Ishikawa (cell line): ENCODE measurements around the gene SYNPO.

Source experiments
- CEBPB ChIP-seq: IDR thresholded peaks from 2 replicates; pipeline ENCODE4 v1.6.1; 2012
- CREB1 ChIP-seq: IDR thresholded peaks from 2 replicates; pipeline ENCODE4 v1.6.1; 2012; ENCODE audit warnings: low read depth
- EGR1 ChIP-seq: IDR thresholded peaks from 2 replicates; pipeline ENCODE4 v1.6.1; 2012
- EP300 ChIP-seq: IDR thresholded peaks from 2 replicates; pipeline ENCODE4 v1.6.1; 2012; ENCODE audit warnings: borderline replicate concordance
- FOXM1 ChIP-seq: IDR thresholded peaks from 2 replicates; pipeline ENCODE4 v1.6.1; 2012; ENCODE audit warnings: low read depth, borderline replicate concordance
- MAX ChIP-seq: IDR thresholded peaks from 2 replicates; pipeline ENCODE4 v1.6.1; 2012
- NFIC ChIP-seq: IDR thresholded peaks from 2 replicates; pipeline ENCODE4 v1.6.1; 2012
- RAD21 ChIP-seq: IDR thresholded peaks from 2 replicates; pipeline ENCODE4 v1.6.1; 2012; ENCODE audit warnings: low read depth
- REST ChIP-seq: IDR thresholded peaks from 2 replicates; pipeline ENCODE4 v1.6.1; 2012; ENCODE audit warnings: low read depth, mild to moderate bottlenecking
- TAF1 ChIP-seq: IDR thresholded peaks from 2 replicates; pipeline ENCODE4 v1.6.1; 2012; ENCODE audit warnings: low read depth, mild to moderate bottlenecking
- TCF12 ChIP-seq: IDR thresholded peaks from 2 replicates; pipeline ENCODE4 v1.6.1; 2012; ENCODE audit warnings: low read depth
- TEAD4 ChIP-seq: IDR thresholded peaks from 2 replicates; pipeline ENCODE4 v1.6.1; 2012
- USF1 ChIP-seq: IDR thresholded peaks from 2 replicates; pipeline ENCODE4 v1.6.1; 2012
- YY1 ChIP-seq: IDR thresholded peaks from 2 replicates; pipeline ENCODE4 v1.6.1; 2012; ENCODE audit warnings: low read depth
- ZBTB7A ChIP-seq: IDR thresholded peaks from 2 replicates; pipeline ENCODE4 v1.6.1; 2012; ENCODE audit warnings: low read depth

The SYNPO gene

GRCh38 chr5:150670275-150670947, 30.0 kb downstream of the SYNPO start:
- no peak for TF ChIP-seq EGR1

GRCh38 chr5:150670948-150671310, 30.5 kb downstream of the SYNPO start:
- TF ChIP-seq RAD21 (no peak), USF1 (no peak), MAX (no peak), CEBPB (no peak), TAF1 (no peak), NFIC (no peak), FOXM1 (no peak), EGR1 (no peak), TCF12 (no peak), REST (no peak)

GRCh38 chr5:150671509-150672236, 31.2 kb downstream of the SYNPO start:
- no peak for TF ChIP-seq REST
- TF ChIP-seq USF1 = no peak
- no peak for TF ChIP-seq YY1
- no peak for TF ChIP-seq TCF12
- TF ChIP-seq RAD21 = no peak
- TF ChIP-seq EGR1 = no peak
- TF ChIP-seq TAF1 = no peak
- no peak for TF ChIP-seq CEBPB
- TF ChIP-seq MAX = no peak
- TF ChIP-seq CREB1 = no peak
- TF ChIP-seq EP300 = no peak
- TF ChIP-seq ZBTB7A = no peak
- no peak for TF ChIP-seq TEAD4
- TF ChIP-seq NFIC = no peak
- TF ChIP-seq FOXM1 = no peak

GRCh38 chr5:150672237-150672883, 31.9 kb downstream of the SYNPO start:
- TF ChIP-seq ZBTB7A (no peak), EGR1 (no peak), CREB1 (no peak), TCF12 (no peak), EP300 (no peak), RAD21 (no peak), MAX (no peak), TEAD4 (no peak), FOXM1 (no peak), NFIC (no peak), CEBPB (no peak), USF1 (no peak)

- no peak for TF ChIP-seq REST
- no peak for TF ChIP-seq MAX
- TF ChIP-seq NFIC = no peak
- TF ChIP-seq ZBTB7A = no peak
- no peak for TF ChIP-seq FOXM1
- TF ChIP-seq EGR1 = no peak
- no peak for TF ChIP-seq YY1
- no peak for TF ChIP-seq TAF1
- no peak for TF ChIP-seq USF1
- TF ChIP-seq TCF12 = no peak
- TF ChIP-seq CEBPB = no peak
- no peak for TF ChIP-seq CREB1
- TF ChIP-seq TEAD4 = no peak
- TF ChIP-seq EP300 = no peak
- no peak for TF ChIP-seq RAD21
Observed at GRCh38 chr5:150672884-150673275, 32.4 kb downstream of the SYNPO start.
